DOHH2 (cell line): ENCODE data around the gene ACTG1.

Experiments
- EZH2phosphoT487 ChIP-seq: fragments of 200-600 bp; sonication (generic); IDR thresholded peaks from 2 replicates; pipeline ENCODE4 v1.6.1; 2017; ENCODE audit warnings: borderline replicate concordance, mild to moderate bottlenecking, antibody characterized with exemption, low read length, moderate library complexity, mixed read lengths
- TF ChIP-seq, protein P1 (sequence below): fragments of 200-600 bp; sonication (generic); IDR thresholded peaks from one replicate; pipeline ENCODE4 v1.5.1; 2014; ENCODE audit warnings: antibody characterized with exemption, mild to moderate bottlenecking, low read depth, low read length; ENCODE audit not compliant: poor library complexity, severe bottlenecking

DNA sequence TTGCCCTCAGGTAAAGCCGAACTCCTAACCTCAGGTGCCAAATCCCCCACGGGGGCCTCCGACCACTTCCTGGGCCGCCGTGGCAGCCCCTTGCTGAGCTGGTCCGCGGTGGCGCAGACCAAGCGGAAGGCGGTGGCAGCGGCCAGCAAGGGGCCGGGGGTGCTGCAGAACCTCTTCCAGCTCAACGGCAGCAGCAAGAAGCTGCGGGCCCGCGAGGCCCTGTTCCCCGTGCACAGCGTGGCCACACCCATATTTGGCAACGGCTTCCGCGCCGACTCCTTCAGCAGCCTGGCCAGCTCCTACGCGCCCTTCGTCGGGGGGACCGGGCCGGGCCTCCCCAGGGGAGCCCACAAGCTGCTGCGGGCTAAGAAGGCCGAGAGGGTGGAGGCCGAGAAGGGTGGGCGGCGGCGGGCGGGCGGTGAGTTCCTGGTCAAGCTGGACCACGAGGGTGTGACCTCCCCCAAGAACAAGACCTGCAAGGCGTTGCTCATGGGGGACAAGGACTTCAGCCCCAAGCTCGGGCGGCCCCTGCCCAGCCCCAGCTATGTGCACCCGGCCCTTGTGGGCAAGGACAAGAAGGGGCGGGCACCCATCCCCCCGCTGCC lies 51.6 kb downstream of the ACTG1 start:
- TF ChIP-seq, protein P1, sequence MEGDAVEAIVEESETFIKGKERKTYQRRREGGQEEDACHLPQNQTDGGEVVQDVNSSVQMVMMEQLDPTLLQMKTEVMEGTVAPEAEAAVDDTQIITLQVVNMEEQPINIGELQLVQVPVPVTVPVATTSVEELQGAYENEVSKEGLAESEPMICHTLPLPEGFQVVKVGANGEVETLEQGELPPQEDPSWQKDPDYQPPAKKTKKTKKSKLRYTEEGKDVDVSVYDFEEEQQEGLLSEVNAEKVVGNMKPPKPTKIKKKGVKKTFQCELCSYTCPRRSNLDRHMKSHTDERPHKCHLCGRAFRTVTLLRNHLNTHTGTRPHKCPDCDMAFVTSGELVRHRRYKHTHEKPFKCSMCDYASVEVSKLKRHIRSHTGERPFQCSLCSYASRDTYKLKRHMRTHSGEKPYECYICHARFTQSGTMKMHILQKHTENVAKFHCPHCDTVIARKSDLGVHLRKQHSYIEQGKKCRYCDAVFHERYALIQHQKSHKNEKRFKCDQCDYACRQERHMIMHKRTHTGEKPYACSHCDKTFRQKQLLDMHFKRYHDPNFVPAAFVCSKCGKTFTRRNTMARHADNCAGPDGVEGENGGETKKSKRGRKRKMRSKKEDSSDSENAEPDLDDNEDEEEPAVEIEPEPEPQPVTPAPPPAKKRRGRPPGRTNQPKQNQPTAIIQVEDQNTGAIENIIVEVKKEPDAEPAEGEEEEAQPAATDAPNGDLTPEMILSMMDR, result no peak
- TF ChIP-seq EZH2phosphoT487, result no peak
